HG02970 (cell line): ENCODE results near the gene FNDC3B.

Source experiments
- ATAC-seq: cut with Tn5 transposase; IDR thresholded peaks from one replicate; pipeline ENCODE4 v1.9.1; 2021; ENCODE audit warnings: mild to moderate bottlenecking, moderate library complexity, moderate number of reproducible peaks; ENCODE audit not compliant: unreplicated experiment, low FRiP score

FNDC3B gene

GRCh38 chr3:172294223-172294806 lies 254.9 kb downstream of the FNDC3B start:
- ATAC-seq = no peak

- no peak for ATAC-seq
Measured at GRCh38 chr3:172296248-172296974, 257.0 kb downstream of the FNDC3B start.

- no peak for ATAC-seq
Measured at GRCh38 chr3:172296975-172297332, 257.6 kb downstream of the FNDC3B start.

- ATAC-seq = no peak
Measured at GRCh38 chr3:172298247-172298646, 258.9 kb downstream of the FNDC3B start.

- no peak for ATAC-seq
Measured at GRCh38 chr3:172300187-172300586, 260.8 kb downstream of the FNDC3B start.

- ATAC-seq = no peak
Measured at GRCh38 chr3:172300862-172301261, 261.5 kb downstream of the FNDC3B start.

GRCh38 chr3:172302203-172302602 lies 262.8 kb downstream of the FNDC3B start:
- no peak for ATAC-seq

- no peak for ATAC-seq
Measured at GRCh38 chr3:172303181-172303580, 263.8 kb downstream of the FNDC3B start.

- ATAC-seq = no peak
Measured at GRCh38 chr3:172303941-172304558, 264.7 kb downstream of the FNDC3B start.

- ATAC-seq = no peak
Measured at GRCh38 chr3:172305552-172305951, 266.2 kb downstream of the FNDC3B start.

- ATAC-seq = no peak
Measured at GRCh38 chr3:172305974-172306373, 266.6 kb downstream of the FNDC3B start.

GRCh38 chr3:172307141-172307560 lies 267.8 kb downstream of the FNDC3B start:
- no peak for ATAC-seq

- ATAC-seq = no peak
Measured at GRCh38 chr3:172309059-172309458, 269.7 kb downstream of the FNDC3B start.

GRCh38 chr3:172309741-172310427 lies 270.5 kb downstream of the FNDC3B start:
- ATAC-seq = no peak

- ATAC-seq = no peak
Measured at GRCh38 chr3:172310428-172310760, 271.0 kb downstream of the FNDC3B start.

GRCh38 chr3:172311217-172311616 lies 271.8 kb downstream of the FNDC3B start:
- ATAC-seq = no peak

GRCh38 chr3:172312001-172312400 lies 272.6 kb downstream of the FNDC3B start:
- no peak for ATAC-seq

GRCh38 chr3:172312711-172313110 lies 273.3 kb downstream of the FNDC3B start:
- ATAC-seq = no peak

GRCh38 chr3:172313671-172314070 lies 274.3 kb downstream of the FNDC3B start:
- ATAC-seq = no peak

GRCh38 chr3:172314591-172315160 lies 275.3 kb downstream of the FNDC3B start:
- no peak for ATAC-seq
